ENCODE measurements around the gene RASSF1.

GRCh38 chr3:50322115-50322385 is 18.6 kb downstream of the RASSF1 start:
- TF ChIP-seq CTCF (IDR thresholded peaks at IDR 0.05; ENCODE audit: low read depth, low read length, poor library complexity, severe bottlenecking) (no peak), EZH2phosphoT487 (IDR thresholded peaks at IDR 0.05; ENCODE audit: borderline replicate concordance, low read length) (no peak)
